Left forelimb (tissue), 1 donor: ENCODE results near the gene CFAP161.
"Not testable (repeated sequence)": the region's sequence is repeated elsewhere in the genome, so short reads cannot be mapped to it uniquely, and the experiment has no call there.

Source experiments
- DNase-seq: peaks from one replicate; pipeline ENCODE4 v3.0.0-alpha.2; 2018; ENCODE audit warnings: low spot score

The CFAP161 gene

GRCh38 chr15:81157939-81158223 is 23.8 kb downstream of the CFAP161 start:
- DNase-seq, result no peak

GRCh38 chr15:81158561-81158960 is 24.5 kb downstream of the CFAP161 start:
- DNase-seq, result not testable (repeated sequence)

GRCh38 chr15:81160312-81161159 is 26.5 kb downstream of the CFAP161 start:
- DNase-seq, result peak; percentile 85

- no peak for DNase-seq
Measured at GRCh38 chr15:81161160-81161673, 27.1 kb downstream of the CFAP161 start.

- no peak for DNase-seq
Measured at GRCh38 chr15:81161851-81162250, 27.8 kb downstream of the CFAP161 start.

GRCh38 chr15:81163961-81164800 is 30.1 kb downstream of the CFAP161 start:
- DNase-seq, result no peak

- no peak for DNase-seq
Measured at GRCh38 chr15:81165535-81165934, 31.5 kb downstream of the CFAP161 start.

GRCh38 chr15:81166636-81167305 is 32.7 kb downstream of the CFAP161 start:
- DNase-seq, result no peak

- DNase-seq, result no peak
Measured at GRCh38 chr15:81168131-81168526, 34.1 kb downstream of the CFAP161 start.

GRCh38 chr15:81168644-81169043 is 34.6 kb downstream of the CFAP161 start:
- no peak for DNase-seq

GRCh38 chr15:81170511-81170910 is 36.4 kb downstream of the CFAP161 start:
- no peak for DNase-seq

- no peak for DNase-seq
Measured at GRCh38 chr15:81171286-81171685, 37.2 kb downstream of the CFAP161 start.

- DNase-seq, result no peak
Measured at GRCh38 chr15:81174125-81174791, 40.2 kb downstream of the CFAP161 start.

GRCh38 chr15:81174792-81175327 is 40.8 kb downstream of the CFAP161 start:
- DNase-seq, result no peak

- no peak for DNase-seq
Measured at GRCh38 chr15:81175496-81175895, 41.4 kb downstream of the CFAP161 start.

- DNase-seq, result no peak
Measured at GRCh38 chr15:81176291-81176893, 42.3 kb downstream of the CFAP161 start.

GRCh38 chr15:81178365-81178764 is 44.3 kb downstream of the CFAP161 start:
- no peak for DNase-seq

- no peak for DNase-seq
Measured at GRCh38 chr15:81181220-81181619, 47.1 kb downstream of the CFAP161 start.

GRCh38 chr15:81182031-81182755 is 48.1 kb downstream of the CFAP161 start:
- DNase-seq, result no peak

- DNase-seq, result no peak
Measured at GRCh38 chr15:81182756-81183438, 48.8 kb downstream of the CFAP161 start.
